GM12872 (cell line): ENCODE data around the gene USP49.

Source experiments
- CTCF ChIP-seq: IDR thresholded peaks from 3 replicates; pipeline ENCODE4 v1.5.1; 2011; ENCODE audit warnings: low read depth, mild to moderate bottlenecking, low read length, moderate library complexity; ENCODE audit not compliant: insufficient read depth

USP49 gene

GRCh38 chr6:41832263-41832662 is 62.9 kb downstream of the USP49 start:
- no peak for TF ChIP-seq CTCF

GRCh38 chr6:41826343-41827022 is 68.7 kb downstream of the USP49 start:
- no peak for TF ChIP-seq CTCF

GRCh38 chr6:41824571-41825569 is 70.3 kb downstream of the USP49 start:
- TF ChIP-seq CTCF: no peak

- TF ChIP-seq CTCF: no peak
These were observed 72.0 kb downstream of the USP49 start for GRCh38 chr6:41823178-41823577.

GRCh38 chr6:41822021-41822420 is 73.2 kb downstream of the USP49 start:
- no peak for TF ChIP-seq CTCF

GRCh38 chr6:41821266-41821665 is 73.9 kb downstream of the USP49 start:
- no peak for TF ChIP-seq CTCF

GRCh38 chr6:41818271-41819054 is 76.7 kb downstream of the USP49 start:
- TF ChIP-seq CTCF: no peak
